GM06990 (cell line): Measurements from ENCODE around the gene HTT-AS.

Experiments
- DNase-seq: peaks from one replicate; pipeline ENCODE4 v3.0.0-alpha.2; 2011; ENCODE audit not compliant: insufficient read length; ENCODE audit errors: extremely low read depth
- H3K27me3 ChIP-seq: replicated peaks from 2 replicates; pipeline ENCODE4 v1.6.0; 2011; ENCODE audit warnings: low read length; ENCODE audit not compliant: control insufficient read depth, insufficient read depth
- H3K36me3 ChIP-seq: 2 replicates; pipeline ENCODE4 v1.5.1; 2011; ENCODE audit warnings: low read length; ENCODE audit not compliant: control insufficient read depth, insufficient read depth
- H3K4me3 ChIP-seq: replicated peaks from 2 replicates; pipeline ENCODE4 v1.5.1; 2011; ENCODE audit warnings: low read depth, mild to moderate bottlenecking, control low read depth, low read length
- TF ChIP-seq, protein P1 (sequence below): IDR thresholded peaks from 2 replicates; pipeline ENCODE4 v1.5.1; 2011; ENCODE audit warnings: low read length, control low read depth, mild to moderate bottlenecking, inconsistent platforms; ENCODE audit not compliant: insufficient read depth, poor library complexity, severe bottlenecking

The HTT-AS gene

DNA sequence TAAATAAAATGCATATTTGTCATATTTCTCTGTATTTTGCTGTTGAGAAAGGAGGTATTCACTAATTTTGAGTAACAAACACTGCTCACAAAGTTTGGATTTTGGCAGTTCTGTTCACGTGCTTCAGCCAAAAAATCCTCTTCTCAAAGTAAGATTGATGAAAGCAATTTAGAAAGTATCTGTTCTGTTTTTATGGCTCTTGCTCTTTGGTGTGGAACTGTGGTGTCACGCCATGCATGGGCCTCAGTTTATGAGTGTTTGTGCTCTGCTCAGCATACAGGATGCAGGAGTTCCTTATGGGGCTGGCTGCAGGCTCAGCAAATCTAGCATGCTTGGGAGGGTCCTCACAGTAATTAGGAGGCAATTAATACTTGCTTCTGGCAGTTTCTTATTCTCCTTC is 3.5 kb upstream of the HTT-AS start:
- peak; percentile 69 for DNase-seq
- TF ChIP-seq, protein P1, sequence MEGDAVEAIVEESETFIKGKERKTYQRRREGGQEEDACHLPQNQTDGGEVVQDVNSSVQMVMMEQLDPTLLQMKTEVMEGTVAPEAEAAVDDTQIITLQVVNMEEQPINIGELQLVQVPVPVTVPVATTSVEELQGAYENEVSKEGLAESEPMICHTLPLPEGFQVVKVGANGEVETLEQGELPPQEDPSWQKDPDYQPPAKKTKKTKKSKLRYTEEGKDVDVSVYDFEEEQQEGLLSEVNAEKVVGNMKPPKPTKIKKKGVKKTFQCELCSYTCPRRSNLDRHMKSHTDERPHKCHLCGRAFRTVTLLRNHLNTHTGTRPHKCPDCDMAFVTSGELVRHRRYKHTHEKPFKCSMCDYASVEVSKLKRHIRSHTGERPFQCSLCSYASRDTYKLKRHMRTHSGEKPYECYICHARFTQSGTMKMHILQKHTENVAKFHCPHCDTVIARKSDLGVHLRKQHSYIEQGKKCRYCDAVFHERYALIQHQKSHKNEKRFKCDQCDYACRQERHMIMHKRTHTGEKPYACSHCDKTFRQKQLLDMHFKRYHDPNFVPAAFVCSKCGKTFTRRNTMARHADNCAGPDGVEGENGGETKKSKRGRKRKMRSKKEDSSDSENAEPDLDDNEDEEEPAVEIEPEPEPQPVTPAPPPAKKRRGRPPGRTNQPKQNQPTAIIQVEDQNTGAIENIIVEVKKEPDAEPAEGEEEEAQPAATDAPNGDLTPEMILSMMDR: no peak
- no peaks in the 10 kb centered on the region for H3K27me3 ChIP-seq
- no peaks in the 10 kb centered on the region for H3K36me3 ChIP-seq
- H3K4me3 ChIP-seq: peak overlapping the region; percentile 9; the same call in 1 of the 2 replicates

DNA sequence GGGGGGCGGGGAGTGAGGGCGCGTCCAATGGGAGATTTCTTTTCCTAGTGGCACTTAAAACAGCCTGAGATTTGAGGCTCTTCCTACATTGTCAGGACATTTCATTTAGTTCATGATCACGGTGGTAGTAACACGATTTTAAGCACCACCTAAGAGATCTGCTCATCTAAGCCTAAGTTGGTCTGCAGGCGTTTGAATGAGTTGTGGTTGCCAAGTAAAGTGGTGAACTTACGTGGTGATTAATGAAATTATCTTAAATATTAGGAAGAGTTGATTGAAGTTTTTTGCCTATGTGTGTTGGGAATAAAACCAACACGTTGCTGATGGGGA is 1.3 kb upstream of the HTT-AS start:
- TF ChIP-seq, protein P1: no peak
- Histone ChIP-seq H3K4me3 (peak overlapping the region; percentile 96), H3K27me3 (no peaks in the 10 kb centered on the region), H3K36me3 (no peaks in the 10 kb centered on the region)
- DNase-seq: no peak

DNA sequence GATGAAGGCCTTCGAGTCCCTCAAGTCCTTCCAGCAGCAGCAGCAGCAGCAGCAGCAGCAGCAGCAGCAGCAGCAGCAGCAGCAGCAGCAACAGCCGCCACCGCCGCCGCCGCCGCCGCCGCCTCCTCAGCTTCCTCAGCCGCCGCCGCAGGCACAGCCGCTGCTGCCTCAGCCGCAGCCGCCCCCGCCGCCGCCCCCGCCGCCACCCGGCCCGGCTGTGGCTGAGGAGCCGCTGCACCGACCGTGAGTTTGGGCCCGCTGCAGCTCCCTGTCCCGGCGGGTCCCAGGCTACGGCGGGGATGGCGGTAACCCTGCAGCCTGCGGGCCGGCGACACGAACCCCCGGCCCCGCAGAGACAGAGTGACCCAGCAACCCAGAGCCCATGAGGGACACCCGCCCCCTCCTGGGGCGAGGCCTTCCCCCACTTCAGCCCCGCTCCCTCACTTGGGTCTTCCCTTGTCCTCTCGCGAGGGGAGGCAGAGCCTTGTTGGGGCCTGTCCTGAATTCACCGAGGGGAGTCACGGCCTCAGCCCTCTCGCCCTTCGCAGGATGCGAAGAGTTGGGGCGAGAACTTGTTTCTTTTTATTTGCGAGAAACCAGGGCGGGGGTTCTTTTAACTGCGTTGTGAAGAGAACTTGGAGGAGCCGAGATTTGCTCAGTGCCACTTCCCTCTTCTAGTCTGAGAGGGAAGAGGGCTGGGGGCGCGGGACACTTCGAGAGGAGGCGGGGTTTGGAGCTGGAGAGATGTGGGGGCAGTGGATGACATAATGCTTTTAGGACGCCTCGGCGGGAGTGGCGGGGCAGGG is 711 bp upstream of the HTT-AS start:
- H3K4me3 ChIP-seq: peak overlapping the region; percentile 96
- DNase-seq: peak; percentile 81
- no peaks in the 10 kb centered on the region for H3K27me3 ChIP-seq
- H3K36me3 ChIP-seq: no peaks in the 10 kb centered on the region
- TF ChIP-seq, protein P1: no peak

DNA sequence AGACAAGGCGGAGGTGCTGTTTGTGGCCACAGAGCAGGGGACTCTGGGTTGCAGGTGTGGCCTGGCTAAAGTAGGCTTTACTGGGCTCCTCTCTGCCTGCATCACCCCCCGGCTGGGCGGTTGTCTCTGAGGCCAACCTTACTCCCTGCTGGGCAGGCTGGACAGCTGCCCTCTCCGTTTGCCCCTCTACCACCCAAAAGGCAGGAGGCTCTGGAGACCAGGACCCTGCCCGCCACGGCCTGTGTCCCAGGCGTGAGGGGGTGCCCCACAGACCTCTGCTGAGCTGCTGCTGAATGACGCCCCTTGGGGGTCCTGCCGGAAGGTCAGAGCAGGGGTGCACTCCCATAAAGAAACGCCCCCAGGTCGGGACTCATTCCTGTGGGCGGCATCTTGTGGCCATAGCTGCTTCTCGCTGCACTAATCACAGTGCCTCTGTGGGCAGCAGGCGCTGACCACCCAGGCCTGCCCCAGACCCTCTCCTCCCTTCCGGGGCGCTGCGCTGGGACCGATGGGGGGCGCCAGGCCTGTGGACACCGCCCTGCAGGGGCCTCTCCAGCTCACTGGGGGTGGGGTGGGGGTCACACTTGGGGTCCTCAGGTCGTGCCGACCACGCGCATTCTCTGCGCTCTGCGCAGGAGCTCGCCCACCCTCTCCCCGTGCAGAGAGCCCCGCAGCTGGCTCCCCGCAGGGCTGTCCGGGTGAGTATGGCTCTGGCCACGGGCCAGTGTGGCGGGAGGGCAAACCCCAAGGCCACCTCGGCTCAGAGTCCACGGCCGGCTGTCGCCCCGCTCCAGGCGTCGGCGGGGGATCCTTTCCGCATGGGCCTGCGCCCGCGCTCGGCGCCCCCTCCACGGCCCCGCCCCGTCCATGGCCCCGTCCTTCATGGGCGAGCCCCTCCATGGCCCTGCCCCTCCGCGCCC is 920 bp downstream of the HTT-AS start:
- TF ChIP-seq, protein P1: peak; percentile 51
- Histone ChIP-seq H3K4me3 (peak overlapping the region; percentile 73), H3K27me3 (no peaks in the 10 kb centered on the region), H3K36me3 (no peaks in the 10 kb centered on the region; the same call in 1 of the 2 replicates)
- no peak for DNase-seq

DNA sequence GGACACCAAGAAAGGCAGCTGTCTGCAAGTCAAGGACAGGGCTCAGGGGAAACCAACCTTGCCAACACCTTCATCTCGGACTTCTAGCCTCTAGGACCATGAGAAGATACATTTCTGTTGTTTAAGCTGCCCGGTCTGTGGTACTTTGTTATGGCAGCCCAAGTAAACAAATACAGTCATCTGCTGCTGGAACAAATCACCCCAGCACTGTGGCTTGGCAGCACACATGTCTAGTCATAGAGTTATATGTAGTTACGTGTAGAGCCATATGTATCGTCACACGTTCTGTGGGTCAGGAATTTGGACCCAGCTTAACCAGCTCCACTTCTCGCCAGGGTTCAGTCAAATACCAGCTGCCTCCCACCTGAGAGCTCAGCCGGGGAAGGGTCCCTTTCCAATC is 2.5 kb downstream of the HTT-AS start:
- no peaks in the 10 kb centered on the region for H3K27me3 ChIP-seq
- no peak for DNase-seq
- TF ChIP-seq, protein P1: no peak
- no peaks in the 10 kb centered on the region; the same call in 1 of the 2 replicates for H3K36me3 ChIP-seq
- no peak overlapping the region for H3K4me3 ChIP-seq
